ENCODE measurements around the gene ERC2.

ERC2 gene

DNA sequence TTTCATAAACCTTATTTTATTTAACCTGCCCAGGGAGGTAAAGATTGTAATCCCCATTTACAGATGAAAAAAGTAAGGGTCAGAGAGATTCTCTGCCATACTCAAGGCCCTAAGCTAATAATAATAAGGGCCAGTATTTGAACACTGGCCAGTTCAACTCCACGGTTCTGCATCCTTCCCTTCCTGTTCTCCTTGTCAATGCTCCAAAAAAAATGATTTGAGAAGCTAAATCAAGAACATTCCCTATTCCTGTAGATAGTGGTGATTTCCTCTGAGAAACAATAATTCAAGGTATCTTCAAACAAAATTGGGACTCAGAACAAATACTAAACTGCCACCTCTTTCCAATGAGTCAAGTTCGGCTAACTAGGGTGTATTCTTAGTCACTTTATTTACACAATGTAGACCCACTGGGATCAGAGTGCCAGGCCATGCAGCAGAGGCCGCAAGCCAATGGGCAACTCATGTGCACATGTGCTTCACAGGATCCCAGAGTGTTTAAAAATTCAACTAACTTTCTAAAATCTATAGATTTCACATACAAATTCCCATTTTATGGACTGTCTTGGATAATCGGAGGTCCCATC lies 521.6 kb downstream of the ERC2 start:
- no peak overlapping the region for H3K4me3 ChIP-seq (ENCODE audit: control insufficient read depth, low read depth, low read length)
- TF ChIP-seq, protein P1, sequence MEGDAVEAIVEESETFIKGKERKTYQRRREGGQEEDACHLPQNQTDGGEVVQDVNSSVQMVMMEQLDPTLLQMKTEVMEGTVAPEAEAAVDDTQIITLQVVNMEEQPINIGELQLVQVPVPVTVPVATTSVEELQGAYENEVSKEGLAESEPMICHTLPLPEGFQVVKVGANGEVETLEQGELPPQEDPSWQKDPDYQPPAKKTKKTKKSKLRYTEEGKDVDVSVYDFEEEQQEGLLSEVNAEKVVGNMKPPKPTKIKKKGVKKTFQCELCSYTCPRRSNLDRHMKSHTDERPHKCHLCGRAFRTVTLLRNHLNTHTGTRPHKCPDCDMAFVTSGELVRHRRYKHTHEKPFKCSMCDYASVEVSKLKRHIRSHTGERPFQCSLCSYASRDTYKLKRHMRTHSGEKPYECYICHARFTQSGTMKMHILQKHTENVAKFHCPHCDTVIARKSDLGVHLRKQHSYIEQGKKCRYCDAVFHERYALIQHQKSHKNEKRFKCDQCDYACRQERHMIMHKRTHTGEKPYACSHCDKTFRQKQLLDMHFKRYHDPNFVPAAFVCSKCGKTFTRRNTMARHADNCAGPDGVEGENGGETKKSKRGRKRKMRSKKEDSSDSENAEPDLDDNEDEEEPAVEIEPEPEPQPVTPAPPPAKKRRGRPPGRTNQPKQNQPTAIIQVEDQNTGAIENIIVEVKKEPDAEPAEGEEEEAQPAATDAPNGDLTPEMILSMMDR (conservative IDR thresholded peaks at IDR 0.05; ENCODE audit: control insufficient read depth, insufficient read depth, low read depth, low read length): no peak
- no peak for DNase-seq (ENCODE audit: low read depth)

DNA sequence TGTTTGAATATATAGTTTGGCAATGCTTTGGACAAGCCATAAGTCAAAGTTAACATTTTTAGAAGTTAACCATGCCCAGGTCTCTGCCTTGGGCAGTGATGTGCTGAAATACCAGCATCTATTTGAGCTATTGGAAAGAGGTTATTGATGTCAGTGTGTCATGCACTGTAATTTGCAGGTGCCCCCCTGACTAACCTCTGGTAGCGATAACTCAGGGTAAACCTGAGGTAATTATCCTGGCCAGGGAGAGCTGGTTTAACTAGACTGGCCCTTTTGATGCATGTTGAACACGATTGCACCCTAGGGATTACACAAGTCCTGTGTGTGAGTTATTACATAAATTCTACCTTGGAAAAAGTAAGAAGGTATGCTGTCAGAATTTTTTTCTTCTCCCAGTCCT lies 525.4 kb downstream of the ERC2 start:
- H3K4me3 ChIP-seq (ENCODE audit: control insufficient read depth, low read depth, low read length): no peak overlapping the region
- TF ChIP-seq, protein P1 (conservative IDR thresholded peaks at IDR 0.05; ENCODE audit: control insufficient read depth, insufficient read depth, low read depth, low read length): no peak
- no peak for DNase-seq (ENCODE audit: low read depth)

DNA sequence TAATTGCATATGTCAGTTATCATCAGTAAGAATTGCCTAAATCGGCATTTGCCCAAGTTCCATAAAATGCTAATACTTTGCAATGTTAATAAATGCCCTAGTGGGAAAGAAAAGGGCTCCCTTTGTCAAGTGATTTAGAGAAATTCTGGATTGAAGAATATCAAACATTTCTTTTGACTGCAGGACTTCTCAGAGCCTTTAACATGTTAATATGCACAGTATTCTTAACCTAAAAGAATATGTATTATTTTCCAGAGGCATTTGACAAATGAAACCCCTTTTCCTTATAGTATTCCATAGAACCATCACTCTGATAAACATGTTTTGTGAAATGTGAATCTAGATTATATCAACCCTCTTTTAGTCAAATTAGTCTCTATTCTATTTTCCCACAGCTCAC lies 529.0 kb downstream of the ERC2 start:
- DNase-seq (ENCODE audit: low read depth): no peak
- TF ChIP-seq, protein P1 (conservative IDR thresholded peaks at IDR 0.05; ENCODE audit: control insufficient read depth, insufficient read depth, low read depth, low read length): no peak
- H3K4me3 ChIP-seq (ENCODE audit: control insufficient read depth, low read depth, low read length): no peak overlapping the region

DNA sequence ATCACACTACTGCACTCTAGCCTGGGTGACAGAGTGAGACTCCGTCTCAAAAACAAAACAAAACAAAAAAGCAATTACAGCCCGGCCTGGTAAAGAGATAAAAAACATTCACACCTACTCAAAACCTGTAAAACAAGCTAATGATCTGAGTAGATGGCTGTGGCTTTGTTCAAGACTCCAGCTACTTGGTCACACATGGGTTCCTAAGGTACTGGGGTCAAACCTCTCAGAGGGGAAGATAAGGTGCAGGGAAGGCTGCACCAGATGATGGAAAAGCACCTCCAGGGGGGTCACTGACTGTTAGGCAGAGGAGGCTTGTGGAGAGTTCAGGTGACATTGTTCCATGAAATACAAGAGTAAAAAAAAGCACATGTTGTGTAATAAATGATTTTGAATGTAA lies 531.0 kb downstream of the ERC2 start:
- H3K4me3 ChIP-seq (ENCODE audit: control insufficient read depth, low read depth, low read length): no peak overlapping the region
- DNase-seq (ENCODE audit: low read depth): no peak
- TF ChIP-seq, protein P1 (conservative IDR thresholded peaks at IDR 0.05; ENCODE audit: control insufficient read depth, insufficient read depth, low read depth, low read length): no peak

DNA sequence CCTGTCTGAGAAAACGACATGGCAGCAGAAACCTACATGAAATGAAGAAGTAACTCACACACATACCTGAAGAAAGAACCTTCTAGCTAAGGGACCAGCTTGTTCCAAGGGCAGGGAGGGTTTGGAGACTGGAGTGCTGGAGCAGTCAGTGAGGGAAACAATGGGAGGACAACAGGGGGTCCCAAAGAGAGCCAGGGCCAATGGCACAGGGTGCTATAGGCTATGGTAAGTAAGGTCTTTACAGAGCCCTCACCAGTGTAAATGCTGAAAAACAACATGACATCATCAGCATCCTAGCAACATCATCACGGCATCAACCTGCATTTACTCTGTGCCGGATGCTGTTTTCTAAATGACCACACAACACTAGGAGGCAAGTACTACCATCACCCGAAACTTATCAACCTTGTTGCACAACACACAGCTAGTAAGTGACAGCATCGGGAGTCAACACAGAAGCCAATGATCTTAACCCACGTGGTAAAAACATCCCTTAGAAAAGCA lies 531.7 kb downstream of the ERC2 start:
- DNase-seq (ENCODE audit: low read depth): no peak
- H3K4me3 ChIP-seq (ENCODE audit: control insufficient read depth, low read depth, low read length): no peak overlapping the region
- TF ChIP-seq, protein P1 (conservative IDR thresholded peaks at IDR 0.05; ENCODE audit: control insufficient read depth, insufficient read depth, low read depth, low read length): no peak

DNA sequence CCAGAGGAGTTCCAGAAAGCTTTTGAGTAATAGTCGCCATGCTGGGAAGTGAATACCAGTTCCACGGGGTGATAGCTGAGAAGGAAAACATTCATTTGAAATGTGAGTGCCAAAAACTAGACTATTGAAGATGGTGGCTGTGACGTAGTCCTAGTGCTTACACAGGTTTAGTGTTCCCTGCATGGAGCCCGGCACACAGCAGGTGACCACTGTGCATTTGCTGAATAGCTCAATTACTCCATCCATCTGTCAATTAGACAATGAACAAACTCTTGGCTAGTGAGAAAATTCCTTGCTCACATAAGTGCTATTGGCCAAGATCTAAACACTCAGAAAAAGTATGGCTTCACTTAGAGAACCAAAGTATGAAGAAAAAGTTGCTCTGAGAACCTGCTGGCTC lies 533.0 kb downstream of the ERC2 start:
- TF ChIP-seq, protein P1 (conservative IDR thresholded peaks at IDR 0.05; ENCODE audit: control insufficient read depth, insufficient read depth, low read depth, low read length): no peak
- H3K4me3 ChIP-seq (ENCODE audit: control insufficient read depth, low read depth, low read length): no peak overlapping the region
- DNase-seq (ENCODE audit: low read depth): no peak

DNA sequence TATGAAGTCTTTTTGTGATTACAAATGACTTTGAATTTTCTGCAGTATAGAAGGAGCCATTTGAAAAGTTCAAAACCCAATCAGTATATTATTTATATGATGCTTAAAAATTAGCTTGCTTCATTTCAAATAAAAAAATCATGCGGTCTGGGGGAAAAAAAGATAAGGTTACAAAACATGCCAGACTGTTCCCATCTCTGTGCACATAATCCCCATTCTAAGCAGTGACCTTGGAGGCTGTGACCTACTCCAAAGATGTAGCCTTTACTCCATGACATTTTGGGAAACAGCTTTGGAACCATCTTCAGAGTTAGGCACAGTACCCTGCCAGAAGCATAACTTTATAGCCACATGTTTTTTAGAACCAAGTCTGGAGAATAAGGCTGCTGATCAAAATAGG lies 533.5 kb downstream of the ERC2 start:
- H3K4me3 ChIP-seq (ENCODE audit: control insufficient read depth, low read depth, low read length): no peak overlapping the region
- no peak for DNase-seq (ENCODE audit: low read depth)
- TF ChIP-seq, protein P1 (conservative IDR thresholded peaks at IDR 0.05; ENCODE audit: control insufficient read depth, insufficient read depth, low read depth, low read length): no peak

Measured in fibroblast of mammary gland (primary cell).